GM21423 (cell line): ENCODE measurements around the gene C2orf66.

Experiments used
- ATAC-seq: cut with Tn5 transposase; IDR thresholded peaks from one replicate; pipeline ENCODE4 v1.9.1; 2021; ENCODE audit warnings: mild to moderate bottlenecking, moderate library complexity; ENCODE audit not compliant: unreplicated experiment

C2orf66 gene

DNA sequence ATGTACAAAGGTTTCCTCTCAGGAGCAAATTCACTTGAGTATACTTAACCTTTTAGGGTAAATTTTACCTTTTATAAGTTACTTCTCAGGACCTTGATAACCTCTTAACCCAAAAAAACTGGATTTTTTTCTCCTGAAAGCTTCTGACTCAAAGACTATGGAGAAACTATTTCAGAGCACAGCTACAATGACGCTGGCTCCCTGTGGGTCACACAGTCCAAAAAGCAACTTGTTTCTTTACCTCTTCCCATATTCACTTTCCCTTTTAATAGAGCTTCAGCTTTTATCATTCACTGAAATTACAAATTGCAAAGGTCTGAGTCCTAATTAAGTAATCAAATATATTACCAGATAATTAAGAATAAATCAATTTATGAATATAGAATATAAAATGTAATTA lies 42.1 kb downstream of the C2orf66 start:
- no peak for ATAC-seq

DNA sequence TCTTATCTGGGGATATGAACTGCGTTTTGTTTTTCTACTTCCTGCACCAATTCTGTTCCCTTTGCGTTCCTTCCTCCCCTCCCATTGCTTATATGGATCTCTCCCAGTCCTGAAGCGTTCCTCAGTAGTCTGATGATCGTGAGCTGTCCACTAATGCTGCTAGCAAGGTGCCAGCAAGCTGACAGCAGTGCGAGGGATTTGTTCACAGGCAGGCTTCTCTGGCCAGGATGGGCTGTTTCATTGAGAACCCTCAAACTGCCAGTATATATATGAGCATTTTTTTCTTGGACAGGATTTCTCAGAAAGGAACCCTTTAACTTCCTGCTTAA lies 49.8 kb downstream of the C2orf66 start:
- no peak for ATAC-seq

GRCh38 chr2:196758474-196759377 lies 50.4 kb downstream of the C2orf66 start:
- ATAC-seq: no peak
